T-helper 2 cell treated with Interferon-gamma antibody and Interleukin-4, amounts not matched to agents 5 μg/mL and 100 μg/mL, for 36 hours (primary cell): ENCODE results near the gene RTL5.

Experiments used
- DNase-seq: peaks from one replicate; pipeline ENCODE4 v3.0.0; 2021; ENCODE audit warnings: low spot score
- H3K27ac Mint-ChIP-seq: one replicate; pipeline ENCODE4 v1.8.0; 2021; ENCODE audit warnings: mild to moderate bottlenecking, mixed read lengths
- H3K27me3 Mint-ChIP-seq: one replicate; pipeline ENCODE4 v1.8.0; 2021; ENCODE audit warnings: low read depth, mixed read lengths
- H3K36me3 Mint-ChIP-seq: one replicate; pipeline ENCODE4 v1.8.0; 2021; ENCODE audit warnings: low read depth, mixed read lengths
- H3K4me1 Mint-ChIP-seq: one replicate; pipeline ENCODE4 v1.8.0; 2021; ENCODE audit warnings: low read depth, mixed read lengths
- H3K4me3 Mint-ChIP-seq: one replicate; pipeline ENCODE4 v1.8.0; 2022; ENCODE audit warnings: mild to moderate bottlenecking, moderate library complexity, mixed read lengths
- H3K9me3 Mint-ChIP-seq: one replicate; pipeline ENCODE4 v1.8.0; 2021; ENCODE audit warnings: mixed read lengths

RTL5 gene

GRCh38 chrX:72125331-72126047 is 6.2 kb downstream of the RTL5 start:
- H3K27ac Mint-ChIP-seq, result no peak overlapping the region
- no peak overlapping the region for H3K4me3 Mint-ChIP-seq

GRCh38 chrX:72124540-72125201 is 7.0 kb downstream of the RTL5 start:
- Mint-ChIP-seq H3K9me3 (no peaks in the 10 kb centered on the region), H3K4me3 (no peak overlapping the region), H3K27me3 (peaks cover 41% of the 10 kb centered on the region), H3K27ac (no peak overlapping the region), H3K4me1 (peaks cover 37% of the 10 kb centered on the region), H3K36me3 (no peaks in the 10 kb centered on the region)
- DNase-seq, result no peak

More at GRCh38 chrX:72125331-72126047, 6.2 kb downstream of the RTL5 start:
- H3K36me3 Mint-ChIP-seq, result no peaks in the 10 kb centered on the region
- H3K27me3 Mint-ChIP-seq, result peaks cover 41% of the 10 kb centered on the region
- H3K9me3 Mint-ChIP-seq, result no peaks in the 10 kb centered on the region
- no peak for DNase-seq
- H3K4me1 Mint-ChIP-seq, result peaks cover 37% of the 10 kb centered on the region

GRCh38 chrX:72123471-72124185 is 8.1 kb downstream of the RTL5 start:
- Mint-ChIP-seq H3K36me3 (no peaks in the 10 kb centered on the region), H3K27me3 (peaks cover 32% of the 10 kb centered on the region), H3K9me3 (no peaks in the 10 kb centered on the region), H3K27ac (no peak overlapping the region), H3K4me3 (no peak overlapping the region), H3K4me1 (peaks cover 37% of the 10 kb centered on the region)
- no peak for DNase-seq

GRCh38 chrX:72122621-72123337 is 8.9 kb downstream of the RTL5 start:
- peaks cover 37% of the 10 kb centered on the region for H3K4me1 Mint-ChIP-seq
- no peak for DNase-seq
- H3K27ac Mint-ChIP-seq, result no peak overlapping the region
- no peak overlapping the region for H3K4me3 Mint-ChIP-seq
- H3K27me3 Mint-ChIP-seq, result peaks cover 34% of the 10 kb centered on the region
- no peaks in the 10 kb centered on the region for H3K36me3 Mint-ChIP-seq
- H3K9me3 Mint-ChIP-seq, result no peaks in the 10 kb centered on the region

- Mint-ChIP-seq H3K36me3 (no peaks in the 10 kb centered on the region), H3K9me3 (no peaks in the 10 kb centered on the region), H3K4me1 (peaks cover 29% of the 10 kb centered on the region), H3K27ac (peak overlapping the region; percentile 60), H3K27me3 (peaks cover 33% of the 10 kb centered on the region), H3K4me3 (peak overlapping the region; percentile 29)
- no peak for DNase-seq
Measured at GRCh38 chrX:72121383-72121782, 10.3 kb downstream of the RTL5 start.

- DNase-seq, result no peak
- Mint-ChIP-seq H3K4me3 (peak overlapping the region; percentile 29), H3K27ac (peak overlapping the region; percentile 60), H3K27me3 (peaks cover 33% of the 10 kb centered on the region), H3K4me1 (peaks cover 29% of the 10 kb centered on the region), H3K36me3 (no peaks in the 10 kb centered on the region), H3K9me3 (no peaks in the 10 kb centered on the region)
Measured at GRCh38 chrX:72120837-72121236, 10.9 kb downstream of the RTL5 start.

GRCh38 chrX:72117636-72118210 is 14.0 kb downstream of the RTL5 start:
- H3K27me3 Mint-ChIP-seq, result peaks cover 23% of the 10 kb centered on the region
- peaks cover 14% of the 10 kb centered on the region for H3K4me1 Mint-ChIP-seq
- no peak overlapping the region for H3K27ac Mint-ChIP-seq
- no peak overlapping the region for H3K4me3 Mint-ChIP-seq
- H3K9me3 Mint-ChIP-seq, result no peaks in the 10 kb centered on the region
- no peak for DNase-seq
- no peaks in the 10 kb centered on the region for H3K36me3 Mint-ChIP-seq

- Mint-ChIP-seq H3K27ac (no peak overlapping the region), H3K4me1 (no peaks in the 10 kb centered on the region), H3K27me3 (peaks cover 34% of the 10 kb centered on the region), H3K36me3 (no peaks in the 10 kb centered on the region), H3K4me3 (no peak overlapping the region), H3K9me3 (no peaks in the 10 kb centered on the region)
- DNase-seq, result no peak
Measured at GRCh38 chrX:72115380-72115779, 16.3 kb downstream of the RTL5 start.

GRCh38 chrX:72114807-72115206 is 16.9 kb downstream of the RTL5 start:
- no peak overlapping the region for H3K4me3 Mint-ChIP-seq
- H3K36me3 Mint-ChIP-seq, result no peaks in the 10 kb centered on the region
- no peak for DNase-seq
- H3K9me3 Mint-ChIP-seq, result no peaks in the 10 kb centered on the region
- no peak overlapping the region for H3K27ac Mint-ChIP-seq
- no peaks in the 10 kb centered on the region for H3K4me1 Mint-ChIP-seq
- H3K27me3 Mint-ChIP-seq, result peaks cover 28% of the 10 kb centered on the region

GRCh38 chrX:72114306-72114705 is 17.4 kb downstream of the RTL5 start:
- Mint-ChIP-seq H3K36me3 (no peaks in the 10 kb centered on the region), H3K4me3 (no peak overlapping the region), H3K4me1 (no peaks in the 10 kb centered on the region), H3K27ac (no peak overlapping the region), H3K9me3 (no peaks in the 10 kb centered on the region), H3K27me3 (peaks cover 26% of the 10 kb centered on the region)
- no peak for DNase-seq

GRCh38 chrX:72113461-72113860 is 18.3 kb downstream of the RTL5 start:
- Mint-ChIP-seq H3K27ac (no peak overlapping the region), H3K9me3 (no peaks in the 10 kb centered on the region), H3K36me3 (no peaks in the 10 kb centered on the region), H3K4me1 (no peaks in the 10 kb centered on the region), H3K4me3 (no peak overlapping the region), H3K27me3 (peaks cover 26% of the 10 kb centered on the region)
- no peak for DNase-seq

GRCh38 chrX:72110876-72111708 is 20.6 kb downstream of the RTL5 start:
- Mint-ChIP-seq H3K27ac (no peak overlapping the region), H3K4me1 (peaks cover 10% of the 10 kb centered on the region), H3K27me3 (peaks cover 33% of the 10 kb centered on the region), H3K9me3 (no peaks in the 10 kb centered on the region), H3K36me3 (no peaks in the 10 kb centered on the region), H3K4me3 (no peak overlapping the region)
- no peak for DNase-seq
